ENCODE measurements around the gene IGFBP1.
A peak's percentile ranks its signal among the peaks of the same experiment; 100 is the strongest.

The IGFBP1 gene

GRCh38 chr7:45881280-45881758 lies 7.0 kb upstream of the IGFBP1 start:
- DNase-seq (ENCODE audit: low spot score) = no peak

DNA sequence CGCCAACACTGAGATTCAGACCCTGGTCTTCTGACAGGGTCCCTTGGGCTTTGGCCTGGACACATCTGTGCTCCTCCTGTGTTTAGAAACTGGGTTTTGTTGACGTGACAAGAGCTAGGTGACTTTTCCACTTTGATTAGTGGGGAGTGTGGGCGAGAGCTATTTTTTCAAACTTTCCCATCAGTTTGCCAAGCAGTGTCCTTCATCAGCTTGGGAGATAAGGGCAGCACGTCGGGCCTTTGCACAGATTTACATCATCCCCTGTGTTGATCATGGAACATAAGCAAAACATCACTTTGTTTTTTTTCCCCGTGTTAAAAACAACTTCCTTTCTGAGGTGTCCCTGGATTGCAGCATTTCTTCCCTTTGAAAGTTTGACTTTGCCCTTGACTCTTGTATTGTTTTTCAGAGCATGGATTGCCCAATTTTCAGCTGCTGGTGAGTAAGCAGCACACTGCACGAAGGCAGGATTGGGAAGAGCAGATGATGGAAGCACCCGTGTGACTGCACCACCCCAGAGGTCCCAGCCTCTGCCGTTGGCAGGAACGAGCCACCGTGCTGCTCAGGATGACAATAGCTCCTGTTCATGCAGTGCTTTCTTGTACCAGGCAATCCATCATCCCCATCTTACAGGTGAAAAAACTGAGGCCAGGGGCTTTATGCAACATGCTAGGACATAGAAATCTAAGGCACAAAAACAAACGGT lies 6.4 kb upstream of the IGFBP1 start:
- peak; percentile 71 for DNase-seq (ENCODE audit: low spot score)

GRCh38 chr7:45882465-45882810 lies 5.8 kb upstream of the IGFBP1 start:
- DNase-seq (ENCODE audit: low spot score) = no peak

GRCh38 chr7:45884136-45884535 lies 4.2 kb upstream of the IGFBP1 start:
- DNase-seq (ENCODE audit: low spot score) = no peak

GRCh38 chr7:45885264-45885882 lies 2.9 kb upstream of the IGFBP1 start:
- no peak for DNase-seq (ENCODE audit: low spot score)

DNA sequence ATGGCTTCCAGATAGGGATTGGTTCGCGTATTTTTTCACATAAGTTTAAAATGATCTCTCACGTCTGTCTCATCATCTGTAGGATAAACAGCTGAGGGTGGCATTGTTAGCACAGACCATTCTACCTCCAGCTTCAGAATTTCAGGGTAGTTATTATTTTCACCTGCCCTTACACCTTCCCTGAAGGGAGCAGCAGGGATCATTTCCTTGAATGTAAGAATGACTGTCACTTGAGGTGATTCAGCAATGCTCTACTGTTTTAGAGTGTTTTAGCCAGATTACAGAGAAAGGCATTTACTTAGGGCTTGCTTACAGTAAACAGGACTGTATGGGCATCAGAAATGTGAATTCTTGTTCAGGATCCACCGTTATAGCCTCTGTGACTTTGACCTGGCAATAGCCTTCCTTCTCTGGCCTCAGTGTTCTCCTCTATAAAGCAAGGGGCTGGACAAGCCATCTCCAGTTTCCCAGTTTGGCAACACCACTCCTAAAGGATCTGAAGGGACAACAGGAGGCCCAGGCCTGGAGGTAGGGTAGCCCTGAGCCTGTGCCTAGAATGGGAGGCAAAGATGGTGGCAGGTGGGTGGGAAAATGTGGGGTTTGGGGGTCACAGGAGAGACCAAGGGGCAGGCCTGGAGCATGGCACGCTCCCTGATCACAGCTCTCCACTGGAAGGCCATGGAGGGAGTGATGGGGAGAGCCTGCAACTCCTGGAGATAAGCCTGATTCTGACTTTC lies 1.2 kb upstream of the IGFBP1 start:
- no peak for DNase-seq (ENCODE audit: low spot score)

GRCh38 chr7:45888993-45889366 lies 692 bp downstream of the IGFBP1 start:
- DNase-seq (ENCODE audit: low spot score) = no peak

GRCh38 chr7:45889367-45890067 lies 1.2 kb downstream of the IGFBP1 start:
- DNase-seq (ENCODE audit: low spot score) = no peak

DNA sequence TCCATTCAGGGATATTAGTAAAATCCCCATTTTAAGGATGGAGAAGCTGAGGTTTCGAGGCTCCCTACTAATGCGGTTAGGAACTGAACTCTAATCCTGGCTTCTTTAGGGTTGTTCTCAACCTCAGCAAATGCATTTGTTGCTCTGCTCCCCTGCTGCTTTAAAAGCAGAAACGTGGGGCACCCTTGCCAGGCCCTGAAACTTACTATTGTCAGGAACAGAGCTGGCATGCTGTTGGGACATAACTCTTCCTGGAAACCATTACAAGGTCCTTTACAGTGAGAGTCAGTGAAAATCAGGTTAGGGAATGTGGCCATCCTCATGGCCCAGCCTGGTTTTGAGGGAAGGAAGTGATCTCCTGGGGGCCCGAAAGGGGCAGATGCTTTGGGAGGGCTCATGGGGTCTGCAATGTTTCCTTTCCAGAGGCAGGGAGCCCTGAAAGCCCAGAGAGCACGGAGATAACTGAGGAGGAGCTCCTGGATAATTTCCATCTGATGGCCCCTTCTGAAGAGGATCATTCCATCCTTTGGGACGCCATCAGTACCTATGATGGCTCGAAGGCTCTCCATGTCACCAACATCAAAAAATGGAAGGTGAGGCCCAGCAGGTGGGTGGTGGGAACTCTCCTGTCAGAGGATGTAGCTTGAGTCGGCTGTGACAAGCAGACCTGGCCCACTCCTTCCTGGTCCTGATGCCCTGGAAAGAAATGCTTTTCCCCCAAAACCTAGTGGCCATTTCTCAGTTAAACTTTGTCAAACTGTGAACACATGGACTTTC lies 2.0 kb downstream of the IGFBP1 start:
- DNase-seq (ENCODE audit: low spot score) = no peak

GRCh38 chr7:45890902-45891461 lies 2.7 kb downstream of the IGFBP1 start:
- DNase-seq (ENCODE audit: low spot score) = no peak

DNA sequence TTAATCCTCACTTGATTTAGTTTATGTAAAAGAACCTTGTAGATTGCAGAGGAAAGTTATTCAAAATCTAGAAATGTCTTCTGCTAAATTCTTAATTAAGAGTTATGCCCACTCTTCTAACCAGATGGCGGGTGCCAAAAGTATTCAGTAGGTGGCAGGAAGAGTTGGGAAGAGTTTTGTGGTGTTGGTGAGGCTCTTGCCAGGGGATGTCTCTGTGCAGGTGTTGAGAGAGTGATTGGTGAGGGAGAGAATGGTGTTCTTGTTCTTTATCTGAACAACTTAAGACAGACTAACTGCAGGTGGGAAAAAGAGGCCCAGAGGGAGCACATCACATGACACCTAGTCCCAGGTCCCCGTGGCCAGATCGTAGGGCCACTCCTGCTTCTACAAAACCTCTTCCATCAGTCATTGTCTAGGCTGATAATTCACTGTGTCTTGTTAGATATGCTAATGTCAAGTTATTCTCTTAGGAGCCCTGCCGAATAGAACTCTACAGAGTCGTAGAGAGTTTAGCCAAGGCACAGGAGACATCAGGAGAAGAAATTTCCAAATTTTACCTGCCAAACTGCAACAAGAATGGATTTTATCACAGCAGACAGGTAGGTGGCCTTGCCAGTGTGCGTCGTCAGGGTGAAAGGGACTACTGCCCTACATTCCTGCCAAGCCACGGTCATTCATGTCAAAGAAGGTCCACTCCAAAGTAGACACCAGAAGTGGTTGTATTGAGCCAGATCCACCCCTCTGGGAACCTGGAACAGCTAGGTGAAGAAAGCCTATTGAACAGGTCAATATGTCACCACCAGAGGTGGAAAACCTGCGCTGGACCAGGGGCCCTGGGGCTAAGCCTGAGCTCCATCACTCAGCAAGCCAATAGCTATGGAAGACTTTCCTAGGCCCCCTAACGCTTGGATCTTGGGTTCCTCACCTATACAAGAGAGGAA lies 3.4 kb downstream of the IGFBP1 start:
- no peak for DNase-seq (ENCODE audit: low spot score)

- DNase-seq (ENCODE audit: low spot score) = no peak
Measured at GRCh38 chr7:45892407-45893035, 4.2 kb downstream of the IGFBP1 start.

GRCh38 chr7:45893374-45893995 lies 5.2 kb downstream of the IGFBP1 start:
- no peak for DNase-seq (ENCODE audit: low spot score)

DNA sequence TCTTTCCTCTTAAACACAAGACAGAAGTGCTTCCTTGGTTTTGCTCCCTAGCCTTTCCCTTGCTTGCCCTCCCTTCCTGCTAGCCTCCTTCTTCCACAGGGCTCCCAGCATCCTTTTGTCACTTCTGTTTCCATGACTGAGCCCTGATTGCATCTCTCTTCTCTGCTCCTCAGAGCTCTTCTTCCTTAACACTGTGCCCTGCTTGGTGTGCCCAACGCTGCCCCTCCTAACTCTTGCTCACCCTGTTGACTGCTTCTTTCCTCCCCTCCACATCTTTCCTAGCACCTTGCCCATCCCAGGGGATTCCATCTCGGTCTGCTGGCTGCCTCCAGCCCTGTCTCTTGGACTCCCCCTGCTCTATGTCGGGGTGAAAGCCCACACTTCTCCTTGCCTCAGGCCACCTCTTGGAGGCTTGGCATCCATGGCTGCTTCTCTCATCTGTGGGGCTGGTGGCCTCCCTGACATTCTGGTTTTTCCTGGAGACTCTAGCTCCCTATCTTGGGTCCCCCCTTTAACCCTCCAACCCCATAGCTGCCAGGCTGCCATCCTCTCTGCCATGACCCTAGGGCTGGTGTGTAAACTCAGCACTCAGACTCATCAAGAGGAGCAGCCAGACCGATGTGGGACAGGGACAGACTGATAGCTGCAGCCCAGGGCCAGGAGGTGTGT lies 5.8 kb downstream of the IGFBP1 start:
- DNase-seq (ENCODE audit: low spot score) = no peak

DNA sequence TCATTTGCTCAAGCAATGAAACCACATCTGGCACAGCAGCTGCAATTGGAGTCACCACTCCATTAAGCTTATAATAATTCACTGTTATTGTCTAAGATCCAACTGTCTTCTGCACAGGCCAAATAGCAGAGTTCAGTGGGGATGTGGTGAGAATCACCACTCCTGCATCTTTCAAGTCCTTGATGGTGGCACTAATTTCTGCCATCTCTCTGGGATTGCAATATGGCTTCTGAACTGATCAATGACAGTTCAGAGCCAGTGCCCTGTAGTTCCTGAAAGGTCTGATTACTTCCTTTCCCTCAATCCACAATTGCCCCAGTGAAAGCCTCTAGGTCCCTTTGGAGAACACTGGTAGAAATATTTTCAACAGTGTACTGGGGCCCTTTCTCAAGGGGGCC lies 6.4 kb downstream of the IGFBP1 start:
- no peak for DNase-seq (ENCODE audit: low spot score)

DNA sequence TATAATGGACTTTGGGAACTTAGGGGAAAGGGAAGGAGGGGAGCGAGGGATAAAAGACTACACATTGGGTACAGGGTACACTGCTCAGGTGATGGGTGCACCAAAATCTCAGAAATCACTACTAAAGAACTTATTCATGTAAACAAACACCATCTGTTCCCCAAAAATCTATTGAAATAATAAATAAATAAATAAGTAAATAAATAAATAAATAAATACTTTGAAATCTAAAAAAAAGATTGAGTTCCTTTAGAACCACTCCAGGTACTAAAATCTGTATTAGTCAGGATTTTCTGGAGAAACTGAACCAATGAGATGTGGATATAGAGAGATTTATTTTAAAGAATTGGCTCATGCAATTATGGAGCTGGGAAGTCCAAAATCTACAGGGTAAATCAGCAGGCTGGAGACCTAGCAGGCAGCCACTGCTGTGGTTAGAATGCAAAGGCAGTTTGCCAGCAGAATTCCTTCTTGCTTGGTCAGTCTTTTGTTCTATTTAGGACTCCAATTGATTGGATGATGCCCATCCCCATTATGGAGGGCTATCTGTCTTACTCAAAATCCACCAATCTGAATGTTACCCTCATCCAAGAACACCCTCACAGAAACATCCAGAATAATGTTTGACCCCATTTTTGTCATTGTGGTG lies 8.9 kb downstream of the IGFBP1 start:
- DNase-seq (ENCODE audit: low spot score) = no peak

GRCh38 chr7:45898222-45898621 lies 9.9 kb downstream of the IGFBP1 start:
- no peak for DNase-seq (ENCODE audit: low spot score)

GRCh38 chr7:45901566-45901965 lies 13.3 kb downstream of the IGFBP1 start:
- DNase-seq (ENCODE audit: low spot score) = no peak
